HCT116 (cell line): Measurements from ENCODE around the gene PLCH2. TPM values are rescaled to one million over a fixed set of nuclear protein-coding genes. Genes with fewer than 3 reads are reported as not detected.
A peak's percentile ranks its signal among the peaks of the same experiment; 100 is the strongest.

ENCODE experiments used
- ATAC-seq: fragments of 200-7000 bp; cut with Tn5 transposase; 2 replicates; pipeline ENCODE4 v1.9.1; 2020; ENCODE audit warnings: mild to moderate bottlenecking, moderate library complexity
- BruUV-seq: library from RNA; stranded (reverse); fragments of 400-500 nt; replicated peaks from 2 replicates; lab custom pipeline; 2021; lab: Mats Ljungman, UMichigan
- CTCF ChIA-PET: fragments of 300-600 bp; sonication (Branson Sonifier 250); formaldehyde crosslinking; loops from one replicate; lab custom pipeline; 2021; ENCODE audit warnings: antibody characterized with exemption; lab: Charles Lee
- POLR2A ChIA-PET: fragments of 300-600, 350-600 bp; sonication (Branson Sonifier 250); formaldehyde crosslinking; loops from one replicate; lab custom pipeline; 2021; ENCODE audit warnings: antibody characterized with exemption; lab: Charles Lee
- RAD21 ChIA-PET, 2 experiments: fragments of 300-600 bp; sonication (Branson Sonifier 250); formaldehyde crosslinking; loops; one replicate each; lab custom pipeline; 2023; ENCODE audit warnings: low total read pairs in 2 of 2; ENCODE audit not compliant: uncharacterized antibody in 2 of 2, unreplicated experiment in 2 of 2, low non-redundant PET in 1 of 2; lab: Charles Lee
- DNase-seq: peaks from one replicate; pipeline ENCODE4 v3.0.0-alpha.2; 2010; ENCODE audit warnings: low read depth, low spot score
- H2AFZ ChIP-seq: fragments of 200-600 bp; shearing (Covaris generic), sonication (generic); 2 replicates; pipeline ENCODE4 v1.6.1; 2017; ENCODE audit warnings: low read depth, mixed run types, mixed read lengths, antibody characterized with exemption, low read length; ENCODE audit not compliant: poor library complexity, severe bottlenecking
- H3K27ac ChIP-seq: 2 replicates; pipeline ENCODE4 v1.5.1; 2012; ENCODE audit warnings: low read depth, low read length
- H3K27me3 ChIP-seq: fragments of 200-600 bp; sonication (generic); 2 replicates; pipeline ENCODE4 v1.6.1; 2016; ENCODE audit warnings: mixed run types, low read length, mixed read lengths; ENCODE audit not compliant: insufficient read depth
- H3K36me3 ChIP-seq, 2 experiments: fragments of 200-500 bp in 1 of 2; fragments of 200-600 bp in 1 of 2; sonication (Bioruptor generic) in 1 of 2; sonication (generic) in 1 of 2; 2 replicates each; pipeline versions ENCODE4 v1.5.1 to v1.6.1; 2014 to 2016; ENCODE audit warnings: low read length in 2 of 2, inconsistent platforms in 1 of 2, mixed read lengths in 1 of 2, mixed run types in 1 of 2; ENCODE audit not compliant: insufficient read depth in 2 of 2, control insufficient read depth in 1 of 2
- H3K4me1 ChIP-seq, 2 experiments: fragments of 200-600 bp in 1 of 2; sonication (generic) in 1 of 2; 2 replicates each; pipeline versions ENCODE4 v1.5.1 to v1.6.1; 2012 to 2017; ENCODE audit warnings: low read length in 2 of 2, inconsistent platforms in 1 of 2, mild to moderate bottlenecking in 1 of 2, mixed read lengths in 1 of 2, mixed run types in 1 of 2, moderate library complexity in 1 of 2; ENCODE audit not compliant: insufficient read depth in 2 of 2, control insufficient read depth in 1 of 2
- H3K4me2 ChIP-seq: fragments of 200-600 bp; sonication (generic); 2 replicates; pipeline ENCODE4 v1.6.1; 2017; ENCODE audit warnings: mixed run types, low read length, mixed read lengths
- H3K4me3 ChIP-seq, 2 experiments: fragments of 200-600 bp in 1 of 2; sonication (generic) in 1 of 2; replicated peaks in 1 of 2; 2 replicates each; pipeline ENCODE4 v1.5.1; 2011 to 2016; ENCODE audit warnings: low read length in 2 of 2, control low read depth in 1 of 2, low read depth in 1 of 2, mild to moderate bottlenecking in 1 of 2, mixed read lengths in 1 of 2, mixed run types in 1 of 2
- H3K79me2 ChIP-seq: fragments of 200-600 bp; sonication (generic); 2 replicates; pipeline ENCODE4 v1.6.1; 2017; ENCODE audit warnings: mild to moderate bottlenecking, mixed run types, low read length, moderate library complexity, mixed read lengths; ENCODE audit not compliant: insufficient read depth
- H3K9ac ChIP-seq: fragments of 200-600 bp; sonication (generic); 2 replicates; pipeline ENCODE4 v1.6.1; 2016; ENCODE audit warnings: low read length, mixed read lengths
- H3K9me2 ChIP-seq: fragments of 200-600 bp; sonication (generic), shearing (Covaris generic); 2 replicates; pipeline ENCODE4 v1.6.1; 2017; ENCODE audit warnings: mixed run types, mild to moderate bottlenecking, moderate library complexity; ENCODE audit not compliant: insufficient read depth
- H3K9me3 ChIP-seq, 2 experiments: fragments of 200-500 bp in 1 of 2; fragments of 200-600 bp in 1 of 2; sonication (Bioruptor generic) in 1 of 2; sonication (generic) in 1 of 2; 2 replicates each; pipeline ENCODE4 v1.6.1; 2014 to 2017; ENCODE audit warnings: low read length in 2 of 2, mixed read lengths in 2 of 2, inconsistent platforms in 1 of 2, low read depth in 1 of 2, mild to moderate bottlenecking in 1 of 2, mixed run types in 1 of 2, moderate library complexity in 1 of 2; ENCODE audit not compliant: control insufficient read depth in 1 of 2, insufficient read depth in 1 of 2
- H4K20me1 ChIP-seq: fragments of 200-600 bp; sonication (generic), shearing (Covaris generic); 2 replicates; pipeline ENCODE4 v1.6.1; 2017; ENCODE audit warnings: mixed run types, mild to moderate bottlenecking, moderate library complexity; ENCODE audit not compliant: insufficient read depth
- ATF3 ChIP-seq: IDR thresholded peaks from 2 replicates; pipeline ENCODE4 v1.6.1; 2012
- EGR1 ChIP-seq: IDR thresholded peaks from 2 replicates; pipeline ENCODE4 v1.6.1; 2012; ENCODE audit warnings: low read depth
- ELF1 ChIP-seq: IDR thresholded peaks from 2 replicates; pipeline ENCODE4 v1.6.1; 2012; ENCODE audit warnings: low read depth, borderline replicate concordance
- EZH2phosphoT487 ChIP-seq: fragments of 200-600 bp; IDR thresholded peaks from 2 replicates; pipeline ENCODE4 v1.6.1; 2018; ENCODE audit warnings: antibody characterized with exemption, borderline replicate concordance
- FOSL1 ChIP-seq: IDR thresholded peaks from 2 replicates; pipeline ENCODE4 v1.6.1; 2012; ENCODE audit warnings: low read depth
- JUND ChIP-seq: IDR thresholded peaks from 2 replicates; pipeline ENCODE4 v1.6.1; 2012
- POLR2A ChIP-seq: IDR thresholded peaks from 2 replicates; pipeline ENCODE4 v1.7.0; 2011; ENCODE audit warnings: borderline replicate concordance; ENCODE audit not compliant: insufficient read depth, insufficient read length; ENCODE audit errors: extremely low read depth
- POLR2AphosphoS5 ChIP-seq: IDR thresholded peaks from 2 replicates; pipeline ENCODE4 v1.6.1; 2011; ENCODE audit warnings: mild to moderate bottlenecking, low read depth, low read length, moderate library complexity
- RAD21 ChIP-seq: IDR thresholded peaks from 2 replicates; pipeline ENCODE4 v1.6.1; 2012; ENCODE audit warnings: low read depth, mild to moderate bottlenecking
- SIN3A ChIP-seq: IDR thresholded peaks from 2 replicates; pipeline ENCODE4 v1.6.1; 2012; ENCODE audit warnings: low read depth
- SRF ChIP-seq: IDR thresholded peaks from 2 replicates; pipeline ENCODE4 v1.6.1; 2012; ENCODE audit warnings: low read depth
- TCF7L2 ChIP-seq: IDR thresholded peaks from 2 replicates; pipeline ENCODE4 v1.7.0; 2011; ENCODE audit warnings: borderline replicate concordance, inconsistent platforms; ENCODE audit not compliant: insufficient read depth, insufficient read length; ENCODE audit errors: extremely low read depth
- YY1 ChIP-seq: IDR thresholded peaks from 2 replicates; pipeline ENCODE4 v1.6.1; 2011; ENCODE audit warnings: low read length, low read depth, moderate library complexity, mild to moderate bottlenecking; ENCODE audit not compliant: insufficient replicate concordance; ENCODE audit errors: extremely low read depth
- ZBTB33 ChIP-seq: IDR thresholded peaks from 2 replicates; pipeline ENCODE4 v1.6.1; 2011; ENCODE audit warnings: mild to moderate bottlenecking, low read length, moderate library complexity; ENCODE audit not compliant: insufficient replicate concordance; ENCODE audit errors: extremely low read depth
- intact Hi-C: fragments of 100-400 bp; cut with micrococcal nuclease; formaldehyde crosslinking; loops from 2 replicates; pipeline ENCODE4 v1.10.0; 2022
- total RNA-seq: library from RNA; stranded (reverse); gene quantifications from one replicate; pipeline ENCODE4 v1.2.1, GENCODE V29; 2021; ENCODE audit not compliant: unreplicated experiment
- TF ChIP-seq, protein P1 (sequence below), 3 experiments: fragments of 200-600 bp in 1 of 3; sonication (generic) in 1 of 3; IDR thresholded peaks in 2 of 3; conservative IDR thresholded peaks in 1 of 3; 2 replicates each; pipeline ENCODE4 v1.5.1; 2012 to 2017; ENCODE audit warnings: low read depth in 2 of 3, low read length in 2 of 3, antibody characterized with exemption in 1 of 3, borderline replicate concordance in 1 of 3, control low read depth in 1 of 3, mild to moderate bottlenecking in 1 of 3, mixed read lengths in 1 of 3, mixed run types in 1 of 3, moderate library complexity in 1 of 3; ENCODE audit not compliant: insufficient read depth in 1 of 3
- TF ChIP-seq, protein P2 (sequence below): IDR thresholded peaks from 2 replicates; pipeline ENCODE4 v1.6.1; 2012; ENCODE audit warnings: low read depth
- TF ChIP-seq, protein P3 (sequence below): IDR thresholded peaks from 2 replicates; pipeline ENCODE4 v1.6.1; 2012

The PLCH2 gene
- total RNA-seq, 1 experiment from 2014 or later: 2.0 TPM

DNA sequence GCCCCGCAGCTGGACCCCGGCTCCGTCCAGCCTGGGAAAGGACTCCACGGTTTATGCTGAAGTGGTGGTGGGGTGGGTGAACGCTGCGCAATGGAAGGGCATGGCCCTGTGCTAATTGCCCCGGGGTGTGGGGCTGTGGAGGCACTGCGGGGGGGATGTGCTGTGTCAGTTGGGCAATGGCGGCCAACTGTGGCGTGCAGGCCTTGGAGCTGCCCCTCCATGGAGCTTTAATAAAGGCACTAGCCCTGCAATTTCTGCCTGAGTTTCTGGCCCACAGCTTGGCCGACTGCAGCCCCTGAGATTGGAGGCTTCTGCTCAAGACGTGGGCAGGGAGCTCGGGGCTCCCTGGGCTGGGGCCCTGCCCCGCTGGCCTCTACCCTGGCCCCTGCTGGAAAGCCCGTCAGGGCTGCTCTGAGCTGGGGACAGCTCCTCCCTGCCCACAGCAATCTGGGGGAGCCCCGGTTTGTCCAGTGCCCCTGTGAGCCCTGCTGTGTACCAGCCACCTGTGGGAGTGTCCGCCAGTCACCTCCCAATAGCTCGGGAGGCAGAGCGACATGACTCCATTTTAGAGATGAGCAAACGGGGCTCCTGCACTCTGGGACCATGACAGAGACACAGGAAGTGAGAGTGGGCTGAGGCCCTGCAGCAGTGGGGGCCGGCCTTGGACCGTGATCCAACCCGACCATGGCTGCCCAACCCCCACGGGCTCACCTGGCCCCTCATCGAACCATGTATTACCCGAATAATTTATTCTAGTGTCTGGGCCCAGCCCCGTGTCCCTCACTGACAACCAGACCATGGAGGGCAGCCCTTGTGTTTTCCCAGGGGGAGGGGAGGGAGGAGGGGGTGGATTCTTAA, 71.3 kb downstream of the PLCH2 start:
- no peaks in the 10 kb centered on the region for H4K20me1 ChIP-seq
- H3K79me2 ChIP-seq: no peaks in the 10 kb centered on the region
- H3K4me1 ChIP-seq: peaks cover 24 to 44% of the 10 kb centered on the region in 2 experiments
- H3K9me3 ChIP-seq: no peaks in the 10 kb centered on the region
- H3K9ac ChIP-seq: peak overlapping the region; percentile 82
- RAD21 ChIA-PET: interaction anchor here in 1 of 2 experiments (0.6 to 1.3 kb wide), 2 partner anchors 39 to 133 kb away, joined by 5 read pairs; no protein-coding TSS in a partner anchor
- peak overlapping the region; percentile 66 to 70 for H3K4me3 ChIP-seq
- POLR2A ChIA-PET: interaction anchor here (0.8 to 1.6 kb wide), 3 partner anchors 21 to 134 kb away, joined by 3 to 6 read pairs (median 4); partner anchors contain the start of gene PANK4
- H3K9me2 ChIP-seq: no peaks in the 10 kb centered on the region
- ATAC-seq (no peak; the same call in 1 of the 2 replicates), DNase-seq (no peak)
- no peaks in the 10 kb centered on the region for H3K27me3 ChIP-seq
- no peak overlapping the region for H2AFZ ChIP-seq
- intact Hi-C loops: loop anchor here (1.0 to 2.0 kb wide), 4 partner anchors 95 to 352 kb away; no protein-coding TSS in a partner anchor
- BruUV-seq: no TSS peak
- H3K27ac ChIP-seq: peak overlapping the region; percentile 93
- H3K4me2 ChIP-seq: peak overlapping the region; percentile 97
- CTCF ChIA-PET: interaction anchor here (0.9 to 2.4 kb wide), 6 partner anchors 22 to 352 kb away, joined by 3 to 13 read pairs (median 6); partner anchors contain the start of genes FAAP20, PANK4 and PEX10
- no peaks in the 10 kb centered on the region for H3K36me3 ChIP-seq
- TF ChIP-seq ZBTB33 (no peak), SRF (no peak), RAD21 (no peak), JUND (no peak), TCF7L2 (no peak), YY1 (no peak), EGR1 (no peak), POLR2AphosphoS5 (no peak; the same call in 1 of the 2 replicates), POLR2A (no peak), SIN3A (no peak), ATF3 (no peak), FOSL1 (no peak), ELF1 (no peak), EZH2phosphoT487 (no peak)
- TF ChIP-seq, protein P1, sequence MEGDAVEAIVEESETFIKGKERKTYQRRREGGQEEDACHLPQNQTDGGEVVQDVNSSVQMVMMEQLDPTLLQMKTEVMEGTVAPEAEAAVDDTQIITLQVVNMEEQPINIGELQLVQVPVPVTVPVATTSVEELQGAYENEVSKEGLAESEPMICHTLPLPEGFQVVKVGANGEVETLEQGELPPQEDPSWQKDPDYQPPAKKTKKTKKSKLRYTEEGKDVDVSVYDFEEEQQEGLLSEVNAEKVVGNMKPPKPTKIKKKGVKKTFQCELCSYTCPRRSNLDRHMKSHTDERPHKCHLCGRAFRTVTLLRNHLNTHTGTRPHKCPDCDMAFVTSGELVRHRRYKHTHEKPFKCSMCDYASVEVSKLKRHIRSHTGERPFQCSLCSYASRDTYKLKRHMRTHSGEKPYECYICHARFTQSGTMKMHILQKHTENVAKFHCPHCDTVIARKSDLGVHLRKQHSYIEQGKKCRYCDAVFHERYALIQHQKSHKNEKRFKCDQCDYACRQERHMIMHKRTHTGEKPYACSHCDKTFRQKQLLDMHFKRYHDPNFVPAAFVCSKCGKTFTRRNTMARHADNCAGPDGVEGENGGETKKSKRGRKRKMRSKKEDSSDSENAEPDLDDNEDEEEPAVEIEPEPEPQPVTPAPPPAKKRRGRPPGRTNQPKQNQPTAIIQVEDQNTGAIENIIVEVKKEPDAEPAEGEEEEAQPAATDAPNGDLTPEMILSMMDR (IDR thresholded peaks at IDR 0.05 in 2 of 3, conservative IDR thresholded peaks at IDR 0.05 in 1 of 3; ENCODE audit: borderline replicate concordance in 1 of 3, insufficient read depth in 1 of 3, low read depth in 2 of 3, low read length in 2 of 3): no peak
- TF ChIP-seq, protein P2, sequence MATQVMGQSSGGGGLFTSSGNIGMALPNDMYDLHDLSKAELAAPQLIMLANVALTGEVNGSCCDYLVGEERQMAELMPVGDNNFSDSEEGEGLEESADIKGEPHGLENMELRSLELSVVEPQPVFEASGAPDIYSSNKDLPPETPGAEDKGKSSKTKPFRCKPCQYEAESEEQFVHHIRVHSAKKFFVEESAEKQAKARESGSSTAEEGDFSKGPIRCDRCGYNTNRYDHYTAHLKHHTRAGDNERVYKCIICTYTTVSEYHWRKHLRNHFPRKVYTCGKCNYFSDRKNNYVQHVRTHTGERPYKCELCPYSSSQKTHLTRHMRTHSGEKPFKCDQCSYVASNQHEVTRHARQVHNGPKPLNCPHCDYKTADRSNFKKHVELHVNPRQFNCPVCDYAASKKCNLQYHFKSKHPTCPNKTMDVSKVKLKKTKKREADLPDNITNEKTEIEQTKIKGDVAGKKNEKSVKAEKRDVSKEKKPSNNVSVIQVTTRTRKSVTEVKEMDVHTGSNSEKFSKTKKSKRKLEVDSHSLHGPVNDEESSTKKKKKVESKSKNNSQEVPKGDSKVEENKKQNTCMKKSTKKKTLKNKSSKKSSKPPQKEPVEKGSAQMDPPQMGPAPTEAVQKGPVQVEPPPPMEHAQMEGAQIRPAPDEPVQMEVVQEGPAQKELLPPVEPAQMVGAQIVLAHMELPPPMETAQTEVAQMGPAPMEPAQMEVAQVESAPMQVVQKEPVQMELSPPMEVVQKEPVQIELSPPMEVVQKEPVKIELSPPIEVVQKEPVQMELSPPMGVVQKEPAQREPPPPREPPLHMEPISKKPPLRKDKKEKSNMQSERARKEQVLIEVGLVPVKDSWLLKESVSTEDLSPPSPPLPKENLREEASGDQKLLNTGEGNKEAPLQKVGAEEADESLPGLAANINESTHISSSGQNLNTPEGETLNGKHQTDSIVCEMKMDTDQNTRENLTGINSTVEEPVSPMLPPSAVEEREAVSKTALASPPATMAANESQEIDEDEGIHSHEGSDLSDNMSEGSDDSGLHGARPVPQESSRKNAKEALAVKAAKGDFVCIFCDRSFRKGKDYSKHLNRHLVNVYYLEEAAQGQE: no peak
- TF ChIP-seq, protein P3, sequence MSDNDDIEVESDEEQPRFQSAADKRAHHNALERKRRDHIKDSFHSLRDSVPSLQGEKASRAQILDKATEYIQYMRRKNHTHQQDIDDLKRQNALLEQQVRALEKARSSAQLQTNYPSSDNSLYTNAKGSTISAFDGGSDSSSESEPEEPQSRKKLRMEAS: no peak
